ENCODE results near the gene ANKRD13B.

- TF ChIP-seq CTCF (IDR thresholded peaks at IDR 0.05) (no peak), POLR2AphosphoS5 (IDR thresholded peaks at IDR 0.05) (no peak), POLR2A (IDR thresholded peaks at IDR 0.05) (no peak)
These were observed 6.1 kb upstream of the ANKRD13B start for GRCh38 chr17:29586676-29587469.
